ENCODE measurements around the gene CENPL. TPM values are rescaled to one million over a fixed set of nuclear protein-coding genes. Genes with fewer than 3 reads are reported as not detected.
A peak's percentile ranks its signal among the peaks of the same experiment; 100 is the strongest.
"Not testable (repeated sequence)": the region's sequence is repeated elsewhere in the genome, so short reads cannot be mapped to it uniquely, and the experiment has no call there.

CENPL gene
- total RNA-seq, 2 donors from 2014 or later = 36.2 to 38.3 TPM

- DNase-seq (no peak), ATAC-seq (replicated peaks in 1 of 2) (no peak)
- peak overlapping the region; percentile 17 for H3K27ac Mint-ChIP-seq
- no peak overlapping the region for H3K4me3 Mint-ChIP-seq
- no peaks in the 10 kb centered on the region for H3K27me3 Mint-ChIP-seq (ENCODE audit: low read depth)
- peaks cover 17% of the 10 kb centered on the region for H3K4me1 Mint-ChIP-seq (ENCODE audit: low read depth)
- H3K36me3 Mint-ChIP-seq (ENCODE audit: insufficient read depth in 2 of 2) = peaks cover 3 to 19% of the 10 kb centered on the region in 2 donors
- H3K9me3 Mint-ChIP-seq = peaks cover 5 to 8% of the 10 kb centered on the region in 2 donors
These were observed 56.5 kb downstream of the CENPL start for GRCh38 chr1:173768206-173768605.

- H3K27me3 Mint-ChIP-seq (ENCODE audit: low read depth) = not testable (repeated sequence)
- H3K4me1 Mint-ChIP-seq (ENCODE audit: low read depth) = peaks cover 10% of the 10 kb centered on the region
These were observed 60.4 kb downstream of the CENPL start for GRCh38 chr1:173764331-173764730.

DNA sequence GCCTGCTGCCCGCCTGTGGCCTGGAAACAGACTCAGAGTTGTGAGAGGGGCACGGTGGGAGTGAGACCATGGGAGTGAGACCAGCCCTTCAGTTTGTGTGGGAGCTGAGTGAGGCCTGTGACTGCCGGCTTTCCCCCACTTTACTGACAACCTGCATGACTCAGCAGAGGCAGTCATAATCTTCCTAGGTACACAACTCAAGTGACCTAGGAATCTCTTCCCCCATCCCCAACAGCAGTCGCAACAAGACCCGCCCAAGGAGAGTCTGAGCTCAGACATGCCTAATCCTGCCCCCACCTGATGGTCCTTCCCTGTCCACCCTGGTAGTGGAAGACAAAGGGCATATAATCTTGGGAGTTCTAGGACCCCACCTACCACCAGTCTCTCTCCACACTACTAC is 65.7 kb downstream of the CENPL start:
- Mint-ChIP-seq H3K4me1 (ENCODE audit: low read depth) (no peaks in the 10 kb centered on the region), H3K9me3 (peaks cover 4 to 14% of the 10 kb centered on the region in 2 donors), H3K27me3 (ENCODE audit: low read depth) (no peaks in the 10 kb centered on the region), H3K36me3 (ENCODE audit: insufficient read depth in 2 of 2) (peaks cover 18 to 52% of the 10 kb centered on the region in 2 donors), H3K4me3 (no peak overlapping the region), H3K27ac (no peak overlapping the region)
- no peak for ATAC-seq (replicated peaks in 1 of 2)
- no peak for DNase-seq

More at GRCh38 chr1:173764331-173764730, 60.4 kb downstream of the CENPL start:
- not testable (repeated sequence) for H3K4me3 Mint-ChIP-seq; ATAC-seq (replicated peaks in 1 of 2); DNase-seq; H3K27ac Mint-ChIP-seq
- H3K9me3 Mint-ChIP-seq = peaks cover 10 to 16% of the 10 kb centered on the region in 2 donors
- peaks cover 12 to 45% of the 10 kb centered on the region in 2 donors for H3K36me3 Mint-ChIP-seq (ENCODE audit: insufficient read depth in 2 of 2)

- peaks cover 15 to 47% of the 10 kb centered on the region in 2 donors for H3K36me3 Mint-ChIP-seq (ENCODE audit: insufficient read depth in 2 of 2)
- H3K9me3 Mint-ChIP-seq = peaks cover 1 to 11% of the 10 kb centered on the region in 2 donors
- no peak overlapping the region for H3K4me3 Mint-ChIP-seq
- no peak for ATAC-seq (replicated peaks in 1 of 2)
- no peaks in the 10 kb centered on the region for H3K27me3 Mint-ChIP-seq (ENCODE audit: low read depth)
- no peaks in the 10 kb centered on the region for H3K4me1 Mint-ChIP-seq (ENCODE audit: low read depth)
- peak overlapping the region; percentile 59 for H3K27ac Mint-ChIP-seq
- no peak for DNase-seq
These were observed 66.6 kb downstream of the CENPL start for GRCh38 chr1:173758110-173758509.

DNA sequence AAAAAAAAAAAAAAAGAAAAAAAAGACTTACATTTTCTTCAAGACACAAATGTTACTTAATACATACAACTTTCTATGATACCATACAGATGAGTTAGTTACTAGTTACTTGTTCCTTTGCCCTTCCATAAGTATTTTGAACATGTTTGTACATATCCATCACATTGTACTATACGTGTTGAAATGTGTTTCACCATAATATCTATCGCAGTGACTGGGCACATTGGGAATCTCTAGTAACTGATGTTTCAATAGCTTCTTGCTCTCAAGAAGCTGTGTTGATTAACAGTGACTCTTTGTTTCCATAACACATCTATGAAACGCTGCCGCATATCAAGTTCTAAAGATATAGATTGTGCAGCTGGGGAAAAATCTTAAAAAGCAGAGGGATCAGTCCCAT is 67.0 kb downstream of the CENPL start:
- H3K9me3 Mint-ChIP-seq = peaks cover 0 to 7% of the 10 kb centered on the region in 2 donors
- DNase-seq (no peak), ATAC-seq (replicated peaks in 1 of 2) (no peak)
- H3K27me3 Mint-ChIP-seq (ENCODE audit: low read depth) = no peaks in the 10 kb centered on the region
- peaks cover 13 to 43% of the 10 kb centered on the region in 2 donors for H3K36me3 Mint-ChIP-seq (ENCODE audit: insufficient read depth in 2 of 2)
- H3K4me3 Mint-ChIP-seq = no peak overlapping the region
- H3K4me1 Mint-ChIP-seq (ENCODE audit: low read depth) = no peaks in the 10 kb centered on the region
- H3K27ac Mint-ChIP-seq = peak overlapping the region; percentile 59

DNA sequence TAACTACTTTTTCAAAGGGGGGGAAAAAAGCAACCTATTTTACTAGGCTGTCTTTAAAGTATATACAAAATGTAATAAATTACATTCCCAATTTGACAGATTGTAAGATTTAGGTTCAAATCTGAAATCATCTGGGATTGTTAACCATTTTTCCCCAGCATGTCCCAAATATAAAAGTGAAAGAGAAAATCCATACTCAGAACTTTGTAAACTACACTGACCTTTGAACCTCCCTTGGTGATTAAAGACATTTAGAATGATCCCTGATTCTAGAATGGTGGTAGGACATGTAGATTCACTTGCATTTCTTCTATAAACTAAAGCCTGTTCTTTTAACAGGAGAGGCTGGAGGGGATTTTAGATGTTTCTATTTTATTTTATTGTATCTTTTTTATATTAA is 70.9 kb downstream of the CENPL start:
- peaks cover 5 to 16% of the 10 kb centered on the region in 2 donors for H3K36me3 Mint-ChIP-seq (ENCODE audit: insufficient read depth in 2 of 2)
- no peaks in the 10 kb centered on the region for H3K27me3 Mint-ChIP-seq (ENCODE audit: low read depth)
- H3K4me3 Mint-ChIP-seq = no peak overlapping the region
- DNase-seq (no peak), ATAC-seq (replicated peaks in 1 of 2) (no peak)
- no peaks in the 10 kb centered on the region for H3K9me3 Mint-ChIP-seq
- no peak overlapping the region for H3K27ac Mint-ChIP-seq
- H3K4me1 Mint-ChIP-seq (ENCODE audit: low read depth) = no peaks in the 10 kb centered on the region

Other genes with a start within 250 kb of the CENPL start
- gene SLC9C2, start 221.8 kb downstream of the CENPL start, total RNA-seq = not detected
- gene TEX50, start 189.5 kb downstream of the CENPL start, total RNA-seq = not detected
- under 1 TPM in 1 of 2 donors, not detected in 1; 0.34 TPM for gene ANKRD45, start 155.0 kb downstream of the CENPL start, total RNA-seq
- gene KLHL20, start 109.9 kb downstream of the CENPL start, total RNA-seq = 10 to 100 TPM; 19.7 to 22.1 TPM
- gene DARS2, start 210 bp downstream of the CENPL start, total RNA-seq = 10 to 100 TPM; 16.3 to 22.2 TPM
- 1,000 to 10,000 TPM; 1,204 to 1,544 TPM for gene GAS5, start 43.1 kb upstream of the CENPL start, total RNA-seq
- 10 to 100 TPM; 14.2 to 14.9 TPM for gene ZBTB37, start 43.5 kb upstream of the CENPL start, total RNA-seq
- under 1 TPM in 1 of 2 donors, not detected in 1; 0.30 TPM for gene SERPINC1, start 92.4 kb upstream of the CENPL start, total RNA-seq
- gene RC3H1, start 197.5 kb upstream of the CENPL start, total RNA-seq = 10 to 100 TPM; 28.1 to 33.5 TPM